Measurements from ENCODE around the gene PPP2R5B.

Gene PPP2R5B

DNA sequence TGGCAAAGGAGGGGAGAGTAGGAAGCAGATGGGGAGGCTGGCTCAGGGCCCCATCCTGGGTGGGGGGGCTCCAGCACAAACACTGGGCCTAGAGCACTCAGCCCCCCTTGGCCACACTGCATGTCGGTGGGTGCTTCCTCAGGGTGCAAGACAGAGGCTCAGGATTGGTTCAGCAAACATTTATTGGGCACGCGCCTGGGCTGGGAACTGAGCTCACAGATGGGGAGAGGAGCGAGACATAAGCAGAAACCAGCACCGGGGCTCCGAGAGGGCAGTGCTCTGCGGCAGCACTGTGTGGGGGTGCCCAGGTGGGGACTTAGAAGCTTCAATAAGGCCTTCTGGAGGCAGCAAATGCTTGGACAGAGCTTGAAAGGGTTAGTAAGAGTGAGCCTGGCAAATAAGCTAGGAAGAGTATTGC is 34.0 kb upstream of the PPP2R5B start:
- DNase-seq, result no peak

DNA sequence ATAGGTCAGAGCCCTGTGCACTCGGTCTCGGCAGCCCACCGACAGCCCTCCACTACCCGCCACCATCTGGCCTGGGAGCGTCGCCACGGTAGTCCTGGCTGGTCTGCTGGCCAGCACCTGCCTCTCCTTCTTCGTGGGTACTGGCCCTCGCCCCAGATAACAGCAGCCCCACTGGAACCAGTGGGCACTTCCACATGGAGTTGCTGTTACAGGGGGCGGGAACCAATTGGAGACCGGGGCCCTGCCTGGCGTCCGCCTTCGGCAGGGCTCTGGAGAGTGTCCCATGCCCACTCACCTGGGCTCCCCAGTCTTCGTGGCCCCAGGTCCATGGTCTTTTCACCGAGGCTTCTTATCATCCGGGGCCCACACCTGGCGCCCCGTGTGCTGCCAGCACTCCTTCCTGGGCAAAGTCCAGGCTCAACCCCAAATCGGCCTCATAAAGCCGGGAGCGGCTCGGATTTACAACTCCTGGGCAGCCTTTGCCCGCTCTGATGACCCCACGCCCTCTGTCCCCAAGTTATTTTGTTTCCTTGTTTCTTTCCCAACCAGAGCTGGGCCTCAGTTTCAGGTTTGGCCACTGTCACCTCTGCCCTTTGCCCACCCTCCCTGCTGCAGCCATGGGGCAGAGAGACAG is 33.2 kb upstream of the PPP2R5B start:
- no peak for DNase-seq

DNA sequence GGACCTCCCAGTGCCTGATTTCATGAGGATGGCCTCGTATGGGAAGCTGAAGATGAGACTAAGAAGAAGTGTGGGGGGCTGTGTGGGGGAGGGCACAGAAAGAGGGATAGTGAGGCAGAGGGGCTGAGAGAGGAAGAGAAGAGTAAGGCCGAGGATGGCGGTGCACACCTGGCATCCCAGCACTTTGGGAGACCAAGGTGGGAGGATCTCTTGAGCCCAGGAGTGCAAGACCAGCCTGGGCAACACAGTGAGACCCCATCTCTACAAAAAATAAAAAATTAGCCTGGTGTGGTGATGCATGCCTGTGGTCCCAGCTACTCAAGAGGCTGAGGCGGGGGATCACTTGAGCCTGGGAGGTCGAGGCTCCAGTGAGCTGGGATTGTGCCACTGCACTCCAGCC is 32.6 kb upstream of the PPP2R5B start:
- DNase-seq, result no peak

DNA sequence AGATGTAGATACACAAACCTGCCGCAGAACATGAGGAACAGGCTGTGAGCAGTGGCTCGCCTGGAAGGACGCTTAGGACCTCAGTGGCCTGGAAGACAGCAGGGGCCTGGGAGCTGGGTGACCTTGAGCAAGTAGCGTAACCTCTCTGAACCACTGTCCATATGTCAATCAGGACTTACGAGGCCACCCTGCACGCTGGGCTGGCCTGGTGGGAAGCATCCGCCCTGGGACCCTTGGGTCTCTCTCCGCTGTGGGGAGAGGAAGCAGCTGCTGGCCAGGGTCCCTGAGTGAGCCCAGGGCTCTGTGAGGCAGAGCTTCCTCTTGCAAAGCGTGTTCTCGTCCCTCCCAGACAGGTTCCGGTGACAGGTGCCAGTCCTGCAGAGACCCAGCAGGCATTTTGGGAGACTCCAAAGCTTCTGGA is 32.1 kb upstream of the PPP2R5B start:
- DNase-seq, result no peak

DNA sequence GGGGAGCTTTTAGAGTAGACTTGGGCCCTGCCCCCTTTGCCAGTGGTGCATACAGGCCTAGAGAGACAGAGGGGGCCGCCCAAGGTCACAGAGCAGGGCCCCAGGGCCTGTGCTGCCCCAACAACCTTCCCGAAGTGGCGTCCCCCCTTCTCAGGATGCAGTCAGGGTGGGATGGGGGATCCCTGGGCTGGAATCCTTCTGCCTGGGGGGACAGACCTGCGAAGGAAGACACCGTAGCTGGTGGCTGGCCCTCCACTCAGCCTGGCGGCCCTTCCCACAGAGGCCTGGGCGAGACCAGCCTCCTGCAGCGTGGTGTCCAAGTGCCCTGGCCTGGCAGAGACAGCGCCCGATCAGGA is 31.7 kb upstream of the PPP2R5B start:
- DNase-seq, result no peak

DNA sequence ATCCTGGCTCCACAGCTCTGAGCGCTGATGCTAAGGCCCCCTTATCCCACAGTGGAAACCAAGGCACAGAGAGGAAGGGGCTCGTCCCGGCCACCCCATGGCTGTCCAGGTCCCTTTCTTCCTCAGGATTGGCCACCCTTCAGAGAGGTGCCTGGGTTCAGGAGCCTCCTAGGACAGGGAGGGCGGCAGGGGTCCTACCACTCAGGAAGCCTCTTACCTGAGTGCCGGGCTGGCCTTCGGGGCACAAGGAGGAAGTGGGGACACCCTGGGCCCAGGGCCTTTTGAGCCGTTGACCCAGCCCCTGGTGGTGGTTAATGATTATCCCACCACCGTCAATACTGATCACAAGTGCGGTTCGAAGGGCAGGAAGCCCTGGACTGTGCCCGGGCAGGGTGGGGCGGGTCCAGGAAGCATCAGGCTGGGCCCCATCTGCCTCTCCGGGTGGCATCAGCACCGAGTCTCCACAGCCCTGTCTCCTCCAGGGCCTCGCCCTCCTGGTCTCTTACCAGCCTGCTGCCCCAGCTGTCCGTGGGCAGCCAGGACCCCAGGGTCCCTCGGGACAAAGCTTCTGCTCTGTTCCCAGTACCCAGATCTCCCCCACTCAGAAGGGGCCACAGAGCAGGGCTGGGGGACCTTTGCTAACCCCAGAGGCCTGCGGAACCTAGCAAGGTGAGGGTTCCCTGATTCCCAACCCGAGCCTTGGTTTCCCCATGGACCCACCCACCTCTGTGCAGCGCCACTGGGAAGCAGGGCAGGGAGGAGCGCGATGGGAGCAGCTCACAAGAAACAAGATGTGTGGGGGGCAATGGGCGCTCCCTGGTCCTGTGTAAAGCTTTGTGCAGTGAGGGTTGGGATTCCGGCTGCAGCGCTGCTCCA is 31.1 kb upstream of the PPP2R5B start:
- no peak for DNase-seq

DNA sequence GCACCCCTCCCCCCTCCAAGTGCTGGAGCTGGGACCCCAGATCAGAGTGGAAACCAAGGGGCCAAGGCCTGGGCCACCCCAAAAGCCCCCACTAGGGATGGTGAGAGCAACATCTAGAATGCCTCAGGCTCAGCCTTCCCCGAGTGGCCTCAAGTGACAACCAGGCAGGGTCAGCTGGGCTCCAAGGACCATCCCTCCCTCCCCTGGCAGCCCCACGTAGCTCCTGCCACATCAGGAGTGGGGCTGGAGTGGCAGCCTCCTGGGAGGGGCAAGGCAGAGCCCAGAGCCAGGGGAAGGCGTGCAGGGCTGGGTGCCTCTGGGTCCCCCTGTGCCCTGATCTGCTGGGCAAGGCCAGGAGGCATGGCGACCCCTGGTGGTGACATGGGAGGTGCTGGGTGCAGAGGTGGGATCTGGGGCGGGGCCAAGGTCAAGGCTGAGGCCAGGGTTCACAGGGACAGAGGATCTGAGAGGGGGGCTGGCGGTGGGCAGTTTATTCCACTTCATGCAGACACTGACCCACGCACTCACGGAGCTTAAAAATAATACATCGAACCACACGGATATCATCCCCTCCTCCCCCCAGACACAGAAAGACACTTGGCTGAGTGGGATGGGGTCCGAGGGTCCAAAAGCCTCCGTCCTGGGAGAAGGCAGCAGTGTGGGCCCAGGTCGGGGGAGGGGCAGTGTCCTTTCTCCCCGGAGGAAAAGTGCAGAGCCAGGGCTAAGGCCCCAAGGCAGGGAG is 30.2 kb upstream of the PPP2R5B start:
- DNase-seq, result peak; percentile 95

DNA sequence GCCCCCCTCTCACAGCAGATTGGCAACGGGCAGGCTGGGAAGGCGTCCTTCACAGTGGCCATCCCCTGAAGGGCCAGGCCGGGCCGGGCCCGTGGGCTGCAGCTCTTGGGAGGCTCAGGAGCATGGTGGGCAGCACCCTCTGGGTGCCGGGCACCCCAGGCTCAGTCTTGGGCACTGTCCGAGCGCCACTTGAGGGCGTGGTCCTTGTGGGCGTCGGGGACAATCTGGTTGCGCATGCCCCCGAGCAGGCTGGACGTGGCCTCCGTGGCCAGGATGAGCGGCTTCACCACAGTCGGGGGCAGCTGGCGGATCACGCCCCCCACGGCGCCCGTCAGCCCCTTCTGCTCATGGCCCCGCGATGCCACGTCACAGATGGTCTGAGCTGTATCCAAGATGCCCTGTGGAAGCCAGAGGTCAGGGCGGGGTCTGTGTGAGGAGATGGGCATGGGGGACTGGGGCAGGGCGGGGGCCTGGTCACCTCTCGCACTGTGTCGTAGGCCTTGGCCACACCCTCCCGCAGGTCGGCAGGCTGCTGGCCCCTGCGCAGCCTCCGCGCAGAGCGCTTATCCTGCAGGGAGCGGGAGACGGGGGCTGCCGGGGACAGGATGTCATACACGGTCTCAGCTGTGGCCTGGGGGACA is 29.6 kb upstream of the PPP2R5B start:
- DNase-seq, result no peak

DNA sequence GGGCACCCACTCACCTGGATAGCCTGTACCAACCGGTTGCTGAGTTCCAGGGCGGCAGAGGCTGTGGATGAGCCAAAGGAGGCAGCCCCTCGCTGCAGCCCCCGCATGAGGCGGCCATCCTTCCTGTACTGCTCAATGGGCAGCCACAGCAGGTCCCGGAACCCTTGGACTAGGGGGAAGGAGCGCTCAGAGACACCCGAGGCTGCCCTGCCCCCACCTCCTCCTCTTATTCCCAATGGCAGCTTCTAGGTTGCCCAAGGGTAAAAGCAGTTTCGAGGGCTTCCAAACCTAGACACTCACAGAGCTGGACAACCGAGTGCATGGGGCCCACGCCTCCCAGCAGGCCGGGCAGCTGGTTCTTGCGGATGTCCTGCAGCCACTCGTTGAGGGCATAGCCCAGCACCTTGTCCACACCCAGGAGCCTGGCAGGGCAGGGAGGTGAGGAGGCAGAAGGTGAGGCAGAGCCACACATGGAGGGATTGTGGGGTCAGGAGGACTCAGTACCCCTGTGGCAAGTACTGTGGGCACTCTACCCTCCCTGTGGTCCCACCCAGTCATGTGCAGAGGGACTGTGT is 28.0 kb upstream of the PPP2R5B start:
- no peak for DNase-seq

DNA sequence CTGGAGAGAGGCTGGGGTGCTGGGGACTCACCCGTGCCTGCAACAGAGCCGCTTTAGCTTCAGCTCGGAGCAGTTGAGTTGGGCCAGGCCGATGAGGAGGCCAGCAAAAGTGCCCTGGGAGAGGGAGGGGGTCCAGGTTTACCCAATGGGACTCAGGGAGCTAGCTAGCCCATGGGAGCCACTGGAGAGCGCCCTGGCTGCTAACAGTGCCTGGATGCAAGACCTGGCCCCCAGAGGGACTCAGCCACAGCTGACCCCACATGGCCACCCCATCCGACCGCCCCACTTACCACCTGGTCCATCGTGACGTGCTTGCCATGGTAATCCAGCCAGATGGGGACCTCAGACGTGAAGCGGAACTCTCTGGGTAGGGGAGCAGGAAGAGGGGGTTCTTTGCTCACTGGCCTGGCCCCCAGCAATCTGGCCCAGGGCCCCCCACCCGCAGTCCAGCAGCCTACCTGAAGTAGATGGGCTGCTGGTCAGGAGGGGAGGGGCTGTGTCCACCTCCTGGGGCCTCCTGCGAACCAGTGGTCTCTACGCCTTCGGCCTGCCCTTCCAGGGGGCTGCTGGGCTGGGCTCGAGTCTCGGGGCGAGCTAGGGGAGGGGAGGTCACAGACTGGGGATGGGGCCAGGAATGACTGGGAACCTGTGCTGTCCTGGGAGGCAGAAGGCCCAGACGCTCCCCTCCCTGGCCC is 27.0 kb upstream of the PPP2R5B start:
- no peak for DNase-seq

DNA sequence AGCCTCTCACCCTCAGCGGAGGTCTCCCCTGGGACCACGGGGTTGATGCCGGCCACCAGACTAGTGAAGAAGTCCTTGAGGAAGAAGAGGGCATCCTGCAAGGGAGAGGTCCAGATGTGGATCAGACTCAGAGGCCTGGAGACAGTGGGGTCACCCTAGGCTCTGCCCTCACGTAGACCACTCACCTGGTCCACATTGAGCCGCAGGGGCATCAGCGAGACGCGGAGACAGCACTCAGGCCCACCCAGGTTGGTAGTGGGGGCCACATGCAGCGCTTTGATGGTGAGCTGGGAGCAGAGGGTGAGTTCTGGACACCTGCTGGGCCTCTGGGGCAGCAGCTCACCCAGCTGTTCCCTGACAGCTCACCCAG is 26.4 kb upstream of the PPP2R5B start:
- no peak for DNase-seq

DNA sequence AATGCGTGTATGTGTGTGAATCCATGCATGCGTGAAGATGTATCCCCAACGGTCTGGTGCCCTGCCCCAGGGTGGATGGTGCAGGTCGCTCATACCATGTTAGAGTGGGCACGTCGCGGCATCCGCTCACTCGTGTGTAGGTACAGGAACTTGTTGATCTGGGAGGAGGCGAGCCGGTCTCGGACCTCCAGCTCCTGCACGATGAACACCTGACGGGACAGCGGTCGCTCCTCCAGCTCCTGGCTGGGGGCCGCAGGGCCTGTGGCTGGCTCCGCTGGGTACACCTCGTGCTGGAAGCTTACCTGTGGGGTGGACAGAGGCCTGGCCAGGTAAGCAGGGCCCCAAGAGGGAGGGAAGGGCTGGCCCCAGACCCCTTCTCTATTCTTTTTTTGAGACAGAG is 25.9 kb upstream of the PPP2R5B start:
- DNase-seq, result no peak

DNA sequence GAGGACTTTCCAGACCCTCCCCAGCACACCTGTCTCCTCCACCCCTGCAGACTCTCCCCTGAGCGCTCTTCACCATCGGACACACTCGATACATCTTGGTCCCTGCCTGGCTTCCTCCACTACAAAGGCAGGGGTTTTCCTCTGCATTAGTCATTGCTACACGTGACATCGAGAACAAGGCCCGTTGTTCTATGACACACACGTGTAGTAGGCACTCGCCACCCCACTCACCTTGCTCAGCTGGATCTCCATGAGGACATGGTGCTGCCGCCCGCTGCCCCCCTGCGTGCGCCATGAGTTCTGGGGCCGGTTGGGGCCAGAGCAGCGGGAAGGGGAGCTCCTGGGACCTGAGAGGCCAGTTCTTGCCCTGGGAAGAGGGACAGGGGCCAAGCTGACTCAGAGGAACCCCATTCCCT is 24.2 kb upstream of the PPP2R5B start:
- DNase-seq, result peak; percentile 57

DNA sequence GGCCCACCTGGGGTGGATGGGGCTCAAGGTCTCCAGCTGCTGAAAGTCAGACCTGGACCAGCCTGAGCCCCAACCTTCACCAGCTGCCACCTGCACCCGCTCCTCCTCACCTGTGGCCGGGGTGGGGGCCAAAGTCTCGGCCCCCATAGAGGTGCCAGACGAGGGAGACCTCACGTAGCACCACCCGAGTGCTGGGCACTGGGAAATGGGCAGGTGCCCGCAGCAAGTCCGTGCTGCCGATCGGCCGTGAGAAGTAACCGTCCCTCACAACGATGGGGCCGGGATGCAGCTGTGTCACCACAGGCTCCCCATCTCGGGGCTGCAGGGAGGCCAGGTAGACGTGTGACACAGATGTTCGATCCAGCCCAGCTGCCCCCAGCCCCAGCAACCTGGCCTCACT is 23.7 kb upstream of the PPP2R5B start:
- DNase-seq, result no peak

DNA sequence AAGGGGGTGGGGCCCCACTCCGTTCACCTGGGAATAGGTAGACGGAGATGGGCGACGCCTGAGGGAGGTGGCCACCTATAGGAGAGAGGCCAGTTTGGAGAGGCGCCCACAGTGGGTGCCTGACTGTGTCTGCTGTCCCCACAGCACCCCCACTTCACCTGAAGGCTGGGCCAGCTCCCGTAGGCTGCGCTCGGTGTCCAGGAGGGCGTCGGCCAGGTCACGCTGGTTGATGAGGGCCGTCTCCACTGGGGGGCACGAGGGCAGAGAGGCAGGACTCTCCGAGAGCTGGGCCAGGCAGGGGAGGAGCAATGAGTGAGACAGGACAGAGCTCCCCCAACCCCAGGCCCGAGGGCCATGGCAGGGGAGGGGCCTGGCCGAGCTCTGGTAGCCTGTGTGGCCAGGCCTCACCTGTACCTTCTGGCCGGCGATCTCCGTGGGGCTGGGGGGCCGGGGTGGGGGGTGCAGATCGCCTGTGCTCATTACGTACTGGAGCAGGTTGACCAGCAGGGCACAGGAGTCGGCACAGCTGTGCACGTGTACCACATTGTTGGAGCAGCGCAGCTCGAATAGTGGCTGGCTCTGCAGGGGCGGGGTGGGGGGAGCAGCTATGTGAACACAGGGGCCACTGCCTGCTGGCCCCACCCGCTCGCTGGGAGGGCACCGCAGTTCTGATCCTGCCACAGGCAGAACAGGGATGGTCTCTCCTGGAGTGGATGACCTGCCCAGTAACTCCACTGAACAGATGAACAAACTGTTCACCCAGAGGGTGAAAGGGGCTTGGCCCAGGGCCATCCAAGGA is 22.2 kb upstream of the PPP2R5B start:
- no peak for DNase-seq

DNA sequence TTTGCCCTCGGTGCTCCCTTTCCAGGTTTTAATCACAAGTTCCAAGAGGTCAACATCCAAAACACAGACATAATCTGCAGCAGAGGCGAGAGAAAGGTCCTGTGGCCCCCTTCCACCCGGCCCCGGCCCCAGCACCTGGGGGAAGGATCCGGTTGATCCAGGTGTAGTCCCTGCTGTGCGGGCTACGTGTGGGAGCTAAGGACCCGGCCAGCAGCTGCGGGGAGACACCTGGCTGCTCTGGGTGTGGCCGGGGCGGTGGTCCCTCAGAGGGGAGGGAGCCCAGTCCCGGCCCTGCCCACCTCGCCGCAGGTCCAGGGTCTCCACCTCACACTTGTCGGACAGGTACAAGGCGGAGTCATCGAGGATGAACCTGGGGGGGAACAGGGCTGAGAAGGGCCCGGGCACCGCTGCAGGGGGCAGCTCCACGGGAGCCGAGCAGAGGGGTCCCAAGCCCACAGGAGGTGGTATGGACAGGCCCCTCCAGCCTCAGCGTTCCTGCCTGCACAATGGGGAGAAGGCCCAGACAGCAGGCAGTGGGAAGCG is 21.1 kb upstream of the PPP2R5B start:
- no peak for DNase-seq

DNA sequence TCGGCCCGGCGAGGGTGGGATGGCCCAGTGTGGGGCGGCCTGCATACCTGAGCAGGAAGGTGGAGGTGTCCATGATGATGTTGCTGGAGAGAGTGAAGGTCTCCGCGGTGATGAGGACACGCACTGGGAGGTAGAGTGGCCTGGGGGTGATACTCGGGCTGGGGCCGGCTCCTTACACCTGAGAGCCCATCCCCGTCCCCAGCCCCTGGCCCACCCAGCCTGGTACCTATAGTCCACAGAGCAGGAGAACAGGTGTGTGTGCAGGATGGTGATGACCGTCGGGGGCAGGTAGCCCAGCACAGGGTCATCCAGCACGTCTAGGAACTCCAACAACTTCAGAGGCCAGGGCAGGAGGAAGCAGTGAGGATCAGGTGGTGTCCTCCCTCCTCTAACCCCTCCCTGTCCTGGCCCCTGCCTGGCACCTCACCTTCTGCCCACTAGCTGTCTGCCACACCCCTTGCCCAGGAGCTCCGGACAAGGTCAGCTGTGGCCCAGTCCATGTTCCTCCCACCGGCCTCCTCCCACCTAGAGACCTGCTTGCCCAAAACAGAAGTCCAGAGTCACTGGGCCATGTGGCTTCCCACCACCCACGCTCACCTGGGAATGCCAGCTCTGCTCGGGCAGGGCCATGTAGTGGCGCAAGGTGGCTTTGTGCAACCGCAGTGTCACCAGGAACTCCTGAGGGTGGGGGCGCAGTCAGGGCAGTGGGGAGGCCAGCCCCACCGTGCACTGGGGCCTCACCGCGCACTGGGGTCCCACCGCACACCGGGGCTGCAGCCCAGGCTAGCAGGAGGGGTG is 18.8 kb upstream of the PPP2R5B start:
- no peak for DNase-seq

DNA sequence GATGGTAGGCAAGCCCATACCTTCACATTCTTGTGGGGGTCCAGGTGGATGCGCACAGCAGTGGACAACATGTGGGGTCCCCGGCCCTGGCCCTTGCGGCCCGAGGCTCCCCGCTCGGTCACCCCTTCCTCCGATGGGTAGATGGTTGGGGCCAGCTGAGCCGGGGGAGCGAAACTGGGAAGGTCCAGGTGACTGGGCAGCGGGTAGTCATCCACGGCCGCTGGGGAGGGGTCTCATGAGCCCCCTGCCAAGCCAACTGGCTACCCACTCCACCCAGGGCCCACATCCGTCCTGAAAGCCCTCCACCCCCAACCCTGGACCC is 18.2 kb upstream of the PPP2R5B start:
- no peak for DNase-seq

DNA sequence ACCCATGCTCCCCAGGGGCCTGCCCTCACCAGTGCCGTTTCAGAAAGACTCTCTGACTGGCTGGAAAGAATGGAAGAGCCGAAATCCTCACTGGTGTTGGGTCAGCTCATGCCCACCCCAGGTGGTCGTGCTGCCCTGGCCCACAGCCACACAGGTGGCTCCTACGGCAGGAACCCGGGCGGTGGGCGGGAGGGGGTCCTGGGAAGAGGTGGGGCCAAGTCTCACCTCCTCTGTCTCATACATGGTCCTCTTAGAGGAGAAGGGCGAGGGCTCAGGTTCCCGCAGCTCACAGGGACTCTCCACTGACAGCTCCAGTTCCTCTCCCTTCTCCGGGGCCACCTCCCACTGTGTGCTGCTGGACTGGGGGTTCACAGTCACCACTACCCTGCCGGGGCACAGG is 15.7 kb upstream of the PPP2R5B start:
- no peak for DNase-seq

DNA sequence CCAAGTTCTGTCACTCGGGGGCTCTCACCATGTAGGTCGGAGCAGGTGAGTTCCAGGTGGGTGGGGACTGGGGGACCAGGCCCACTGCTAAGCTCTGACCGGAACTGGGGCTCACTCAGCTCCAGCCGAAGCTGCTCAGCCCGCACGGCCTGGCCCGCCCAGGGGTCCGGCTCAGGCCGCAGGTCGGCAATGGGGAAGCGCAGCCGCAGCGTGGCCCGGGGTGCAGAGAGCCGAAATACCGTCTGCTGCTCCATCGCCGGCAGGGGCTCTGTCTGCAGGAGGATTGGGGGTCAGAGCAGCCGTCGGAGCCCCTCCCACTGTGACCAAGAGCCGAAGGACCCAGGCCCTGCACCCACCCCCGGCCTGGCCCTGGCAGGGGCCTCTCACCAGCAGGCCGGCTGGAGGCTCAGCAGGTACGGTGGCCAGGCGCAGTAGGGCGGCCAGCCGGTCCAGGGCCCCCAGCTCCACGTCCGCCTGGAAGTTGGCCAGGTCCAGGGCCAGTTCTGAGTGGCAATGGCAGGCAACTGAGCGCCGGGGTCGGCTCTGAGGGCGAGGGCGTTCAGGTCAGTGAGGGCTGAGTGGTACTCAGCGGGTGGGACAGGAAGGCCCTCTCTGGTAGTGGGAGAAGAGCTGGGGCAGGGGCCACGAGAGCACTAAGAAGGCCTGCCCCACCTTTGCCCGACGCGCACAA is 14.7 kb upstream of the PPP2R5B start:
- DNase-seq, result no peak
